IPS-11a (cell line): ENCODE data around the gene ZYG11A.
"Not testable (repeated sequence)": the region's sequence is repeated elsewhere in the genome, so short reads cannot be mapped to it uniquely, and the experiment has no call there.

ENCODE experiments used
- H3K4me3 ChIP-seq: one replicate; pipeline ENCODE4 v1.5.1; 2013; ENCODE audit warnings: low read depth, low read length, control low read depth

ZYG11A gene

GRCh38 chr1:52842643-52843310 lies at the start of gene ZYG11A:
TSS of gene ZYG11A (plus strand) at chr1:52842760. CDS start at chr1:52842884, 124 bp downstream.
- H3K4me3 ChIP-seq: peak within 1 kb of the TSS; percentile 64

- H3K4me3 ChIP-seq: not testable (repeated sequence)
Measured at GRCh38 chr1:52793717-52794116, 48.8 kb upstream of the ZYG11A start.

GRCh38 chr1:52795464-52795863 lies 47.1 kb upstream of the ZYG11A start:
- H3K4me3 ChIP-seq: no peak overlapping the region

- H3K4me3 ChIP-seq: no peak overlapping the region
Measured at GRCh38 chr1:52798331-52798730, 44.2 kb upstream of the ZYG11A start.

GRCh38 chr1:52801011-52801410 lies 41.5 kb upstream of the ZYG11A start:
- no peak overlapping the region for H3K4me3 ChIP-seq

- H3K4me3 ChIP-seq: not testable (repeated sequence)
Measured at GRCh38 chr1:52804083-52804482, 38.5 kb upstream of the ZYG11A start.

- no peak overlapping the region for H3K4me3 ChIP-seq
Measured at GRCh38 chr1:52814465-52814864, 28.1 kb upstream of the ZYG11A start.

- H3K4me3 ChIP-seq: not testable (repeated sequence)
Measured at GRCh38 chr1:52820830-52821229, 21.7 kb upstream of the ZYG11A start.

- no peak overlapping the region for H3K4me3 ChIP-seq
Measured at GRCh38 chr1:52825868-52826267, 16.7 kb upstream of the ZYG11A start.

GRCh38 chr1:52834798-52835197 lies 7.8 kb upstream of the ZYG11A start:
- no peak overlapping the region for H3K4me3 ChIP-seq

- H3K4me3 ChIP-seq: no peak overlapping the region
Measured at GRCh38 chr1:52836035-52836434, 6.5 kb upstream of the ZYG11A start.

GRCh38 chr1:52839175-52839574 lies 3.4 kb upstream of the ZYG11A start:
- H3K4me3 ChIP-seq: not testable (repeated sequence)

- H3K4me3 ChIP-seq: not testable (repeated sequence)
Measured at GRCh38 chr1:52845119-52845518, 2.6 kb downstream of the ZYG11A start.

GRCh38 chr1:52848423-52848822 lies 5.9 kb downstream of the ZYG11A start:
- H3K4me3 ChIP-seq: no peak overlapping the region

GRCh38 chr1:52850951-52851350 lies 8.4 kb downstream of the ZYG11A start:
- H3K4me3 ChIP-seq: no peak overlapping the region

GRCh38 chr1:52852854-52853253 lies 10.3 kb downstream of the ZYG11A start:
- H3K4me3 ChIP-seq: no peak overlapping the region

- H3K4me3 ChIP-seq: no peak overlapping the region
Measured at GRCh38 chr1:52855584-52855983, 13.0 kb downstream of the ZYG11A start.

- H3K4me3 ChIP-seq: no peak overlapping the region
Measured at GRCh38 chr1:52856026-52856425, 13.5 kb downstream of the ZYG11A start.

GRCh38 chr1:52857443-52857842 lies 14.9 kb downstream of the ZYG11A start:
- H3K4me3 ChIP-seq: no peak overlapping the region

- no peak overlapping the region for H3K4me3 ChIP-seq
Measured at GRCh38 chr1:52862666-52863458, 20.3 kb downstream of the ZYG11A start.

GRCh38 chr1:52867087-52867863 lies 24.7 kb downstream of the ZYG11A start:
- no peak overlapping the region for H3K4me3 ChIP-seq

GRCh38 chr1:52869727-52870126 lies 27.2 kb downstream of the ZYG11A start:
- H3K4me3 ChIP-seq: not testable (repeated sequence)
